GM21528 (cell line): Measurements from ENCODE around the gene OSBPL2.

ENCODE experiments used
- ATAC-seq: cut with Tn5 transposase; IDR thresholded peaks from one replicate; pipeline ENCODE4 v1.9.1; 2021; ENCODE audit warnings: mild to moderate bottlenecking, moderate library complexity; ENCODE audit not compliant: unreplicated experiment, low FRiP score

The OSBPL2 gene

DNA sequence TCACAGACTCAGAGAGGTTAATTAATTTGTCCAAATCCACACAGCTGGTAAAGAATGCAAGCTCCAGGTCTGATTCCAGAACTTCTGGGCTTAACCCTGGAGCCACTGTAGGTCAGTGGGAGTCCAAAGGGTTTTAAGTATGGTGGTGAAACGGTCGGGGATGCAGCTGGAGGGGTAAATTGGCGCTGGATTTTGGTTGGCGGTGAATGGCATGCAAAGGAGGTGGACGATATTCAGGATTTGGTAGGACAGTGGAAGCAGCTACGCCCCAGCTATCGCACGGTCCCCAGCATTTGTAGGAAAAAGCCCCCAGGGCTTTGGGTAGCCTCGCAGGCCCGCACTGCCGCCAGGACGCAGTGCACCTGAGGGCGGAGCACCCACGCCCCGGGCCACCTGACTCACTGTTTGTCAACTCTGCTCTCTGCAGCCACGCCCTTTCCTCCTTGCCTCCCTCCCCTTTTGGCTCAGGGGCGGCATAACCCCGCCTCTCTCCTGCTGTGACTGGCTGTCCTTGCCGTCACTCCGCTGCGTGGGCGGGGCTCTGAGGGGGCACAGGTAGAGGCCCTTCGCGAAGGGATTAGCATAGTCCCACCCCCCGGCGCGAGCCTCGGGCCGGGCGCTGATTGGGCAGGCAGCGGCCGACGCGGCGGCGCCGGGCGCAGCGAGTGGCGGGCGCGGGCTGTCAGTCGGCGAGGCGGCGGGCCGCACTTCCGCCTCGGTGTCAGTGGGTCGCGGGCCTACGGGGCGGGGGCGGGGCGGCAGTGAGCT, at the start of gene OSBPL2:
Gene OSBPL2 (plus strand): TSS at position 721 of the 768 bp plus-strand sequence. CDS start 17,664 bp downstream, outside the sequence.
- ATAC-seq: peak; percentile 96

DNA sequence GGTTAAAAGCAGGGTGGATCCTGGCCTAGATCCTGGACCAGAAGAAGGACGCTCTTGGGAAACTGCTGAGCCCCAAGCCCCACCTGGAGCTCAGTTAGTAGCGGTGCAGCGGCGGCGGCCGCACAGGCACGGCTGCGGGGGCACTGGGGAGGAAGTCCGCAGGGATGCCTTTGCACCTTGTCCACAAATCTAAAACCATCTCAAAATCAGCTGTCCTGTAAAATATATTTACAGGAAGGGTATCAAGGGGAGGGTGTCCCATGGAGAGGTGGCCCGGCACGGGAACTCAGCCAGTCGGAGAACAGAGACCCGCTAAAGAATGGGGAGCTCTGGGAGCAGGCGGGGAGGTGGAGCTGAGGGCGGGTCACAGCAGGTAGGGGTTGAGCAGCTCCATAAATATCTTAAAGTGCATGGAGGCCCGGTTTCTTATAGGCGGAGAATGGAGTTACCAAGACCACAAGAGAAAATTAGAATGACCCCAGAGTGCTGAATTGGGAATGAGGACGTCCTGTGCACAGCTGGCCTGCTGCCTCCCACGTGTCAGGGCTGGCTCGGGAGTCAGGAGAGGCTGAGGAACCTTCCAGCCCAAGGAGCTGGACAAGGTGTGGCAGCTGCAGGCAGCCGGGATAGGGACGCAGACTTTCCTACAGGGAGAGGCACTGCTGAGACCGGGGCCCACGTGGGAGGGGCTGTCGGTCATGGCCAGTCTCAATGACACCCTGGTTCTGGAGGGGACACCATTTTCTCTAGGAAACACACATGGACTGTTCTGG, 47.5 kb upstream of the OSBPL2 start:
- no peak for ATAC-seq

DNA sequence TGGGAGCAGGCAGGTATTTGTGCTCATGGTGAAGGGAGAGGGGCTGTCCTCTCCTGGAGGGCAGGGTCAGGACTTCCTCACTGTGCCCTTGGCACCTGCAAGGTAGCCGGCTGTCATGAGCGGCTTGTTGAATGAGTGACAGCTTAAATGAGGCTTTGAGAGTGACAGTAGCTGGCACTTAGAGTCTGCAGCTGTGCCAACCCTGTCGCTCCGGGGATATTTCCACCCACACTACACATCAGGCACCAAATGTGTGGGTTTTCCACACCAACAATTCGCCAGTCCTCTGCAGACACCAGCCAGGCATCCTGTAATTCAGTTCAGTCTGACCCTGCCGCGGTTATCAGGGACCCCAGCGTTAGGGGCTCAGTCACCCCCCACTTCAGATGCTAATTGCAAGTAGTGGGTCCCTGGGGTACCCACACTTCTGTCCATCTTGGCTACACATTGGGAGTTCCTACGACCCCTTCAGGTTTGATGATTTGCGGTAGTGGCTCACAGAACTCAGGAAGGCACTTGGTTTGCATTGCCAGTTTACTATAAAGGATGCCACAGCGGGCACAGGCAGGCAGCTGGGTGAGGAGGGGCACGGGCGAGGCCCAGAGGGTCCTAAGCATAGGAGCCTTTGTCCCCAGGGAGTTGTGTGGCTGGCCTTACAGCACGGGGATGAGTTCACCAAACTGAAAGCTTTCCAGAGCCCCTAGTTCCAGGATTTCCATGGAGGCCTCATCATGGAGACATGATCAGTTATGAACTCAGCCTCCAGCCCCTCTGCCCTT, 46.4 kb upstream of the OSBPL2 start:
- no peak for ATAC-seq

DNA sequence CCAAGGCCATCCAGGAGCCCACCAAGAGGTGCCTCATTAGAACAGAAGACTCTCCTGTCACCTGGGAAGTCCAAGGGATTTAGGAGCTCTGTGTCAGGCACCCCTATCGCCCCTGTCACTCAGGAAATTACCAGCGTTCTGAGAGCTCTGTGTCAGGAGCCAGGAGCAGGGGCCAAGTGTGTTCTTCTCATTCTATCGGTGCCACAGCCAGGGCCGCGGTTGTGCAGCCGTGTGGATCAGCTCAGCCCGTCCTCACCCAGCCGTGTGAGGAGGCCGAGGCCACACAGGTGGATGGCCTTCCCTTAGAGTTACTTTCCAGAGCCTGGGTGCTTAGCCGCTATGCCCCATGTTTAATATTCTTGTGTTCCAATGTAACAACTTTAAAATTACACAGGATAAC, 45.7 kb upstream of the OSBPL2 start:
- ATAC-seq: no peak

DNA sequence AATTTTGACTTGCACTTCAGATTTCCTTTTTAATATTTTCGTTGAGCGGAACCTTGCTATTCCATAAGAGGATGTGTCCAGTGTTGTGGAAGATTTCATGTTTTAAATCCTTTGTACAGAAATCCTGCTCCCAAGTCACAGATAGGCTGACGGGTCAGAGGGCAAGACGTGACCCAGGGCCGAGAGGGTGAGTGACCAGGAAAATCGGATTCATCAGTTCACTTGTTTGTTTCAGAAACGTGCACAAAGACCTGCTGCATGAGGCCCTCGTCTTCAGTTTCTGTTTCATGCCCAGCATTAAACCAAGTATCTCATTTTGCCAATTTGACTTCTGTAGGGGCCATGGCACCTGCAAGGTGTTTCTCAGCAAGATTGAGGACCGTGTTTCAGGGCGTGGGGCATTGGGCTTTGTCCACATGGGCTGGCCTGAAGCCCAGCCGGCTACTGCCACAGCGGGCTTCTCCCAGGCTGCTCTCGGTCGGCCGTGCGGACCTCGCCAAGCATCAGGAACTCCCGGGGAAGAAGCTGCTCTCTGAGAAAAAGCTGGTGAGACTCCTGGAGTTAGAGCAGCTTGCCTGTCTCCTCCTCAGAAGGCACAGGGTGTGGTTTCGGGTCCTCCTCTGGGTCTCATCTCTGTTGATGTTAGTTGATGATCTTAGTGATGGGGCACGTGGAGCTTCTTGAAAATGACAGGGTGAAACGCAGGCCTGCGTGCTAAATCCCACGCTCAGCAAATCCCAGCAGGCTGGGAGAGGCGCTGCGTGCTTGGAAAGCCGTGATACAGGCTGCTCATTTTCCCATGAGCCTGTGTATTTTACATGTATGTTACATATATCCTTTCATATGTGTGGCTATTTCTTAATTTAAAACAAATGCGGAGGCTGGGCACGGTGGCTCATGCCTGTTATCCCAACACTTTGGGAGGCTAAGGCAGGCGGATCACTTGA, 45.0 kb upstream of the OSBPL2 start:
- ATAC-seq: no peak

DNA sequence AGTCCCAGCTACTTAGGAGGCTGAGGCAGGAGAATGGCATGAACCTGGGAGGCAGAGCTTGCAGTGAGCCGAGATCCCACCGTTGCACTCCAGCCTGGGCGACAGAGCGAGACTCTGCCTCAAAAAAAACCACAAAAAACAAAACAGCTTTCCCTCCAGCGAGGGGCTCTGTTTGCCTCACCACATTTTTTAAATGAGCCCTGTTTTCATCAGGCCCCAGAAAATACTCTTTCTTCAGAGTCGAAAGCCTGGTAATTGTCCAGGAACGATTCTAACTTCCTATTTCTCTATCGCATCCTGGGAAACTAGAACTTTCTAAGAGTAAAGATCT, 43.3 kb upstream of the OSBPL2 start:
- no peak for ATAC-seq

DNA sequence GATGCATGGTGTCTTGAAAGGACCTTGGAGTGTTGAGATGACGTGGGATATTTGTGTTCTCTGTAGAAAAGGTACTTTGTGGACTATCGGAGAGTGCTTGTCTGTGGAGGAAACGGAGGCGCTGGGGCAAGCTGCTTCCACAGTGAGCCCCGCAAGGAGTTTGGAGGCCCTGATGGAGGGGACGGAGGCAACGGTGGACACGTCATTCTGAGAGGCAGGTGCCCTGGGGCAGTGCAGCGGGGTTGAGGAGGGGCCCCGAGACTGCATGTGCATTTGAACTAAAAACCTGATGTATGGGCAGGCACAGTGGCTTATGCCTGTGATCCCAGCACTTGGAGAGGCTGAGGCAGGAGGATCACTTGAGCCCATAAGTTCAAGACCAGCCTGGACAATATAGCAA, 42.6 kb upstream of the OSBPL2 start:
- ATAC-seq: no peak

DNA sequence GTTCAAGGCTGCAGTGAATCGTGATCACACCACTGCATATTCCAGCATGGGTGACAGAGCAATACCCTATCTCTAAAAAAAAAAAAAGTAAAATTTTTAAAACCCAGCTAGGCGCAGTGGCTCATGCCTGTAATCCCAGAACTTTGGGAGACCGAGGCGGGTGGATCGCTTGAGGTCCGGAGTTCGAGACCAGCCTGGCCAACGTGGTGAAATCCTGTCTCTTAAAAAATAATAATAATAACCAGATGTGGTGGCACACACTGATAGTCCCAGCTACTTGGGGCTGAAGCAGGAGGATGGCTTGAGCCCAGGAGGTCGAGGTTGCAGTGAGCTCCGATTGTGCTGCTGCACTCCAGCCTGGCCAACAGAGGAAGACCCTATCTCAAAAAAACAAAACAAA, 42.0 kb upstream of the OSBPL2 start:
- ATAC-seq: no peak

DNA sequence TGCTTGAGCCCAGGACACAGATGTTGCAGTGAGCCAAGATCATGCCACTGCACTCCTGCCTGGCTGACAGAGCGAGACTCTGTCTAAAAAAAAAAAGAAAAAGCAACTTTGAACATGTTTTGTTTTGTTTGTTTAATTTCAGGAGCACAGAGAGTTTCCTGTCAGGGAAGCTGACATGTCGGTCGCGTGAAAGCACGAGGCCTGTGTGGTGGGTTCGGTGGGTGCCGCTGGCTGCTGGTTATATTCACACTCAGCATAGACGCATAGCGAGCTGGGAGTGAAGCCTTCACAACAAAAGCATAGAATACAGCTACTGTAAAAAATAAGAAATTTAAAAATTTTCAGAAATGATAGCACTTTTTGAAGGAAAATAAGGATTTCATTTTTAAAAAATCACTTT, 41.0 kb upstream of the OSBPL2 start:
- ATAC-seq: no peak

DNA sequence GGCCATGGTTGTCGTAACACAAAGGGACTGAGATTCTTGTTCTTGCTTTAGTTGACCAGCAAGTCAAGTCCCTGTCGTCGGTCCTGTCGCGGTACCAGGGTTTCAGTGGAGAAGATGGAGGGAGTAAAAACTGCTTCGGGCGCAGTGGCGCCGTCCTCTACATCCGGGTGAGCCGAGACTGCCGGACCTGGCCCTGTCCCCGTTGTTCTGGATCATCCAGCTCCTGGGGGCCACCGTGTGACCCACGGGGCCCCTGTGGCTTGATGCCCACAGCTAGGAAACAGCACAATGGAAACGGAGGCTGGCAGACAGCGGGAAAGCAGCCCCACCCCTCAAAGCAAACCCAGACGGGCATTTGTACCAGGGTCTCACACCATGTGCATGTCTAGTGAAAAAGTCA, 40.5 kb upstream of the OSBPL2 start:
- no peak for ATAC-seq

DNA sequence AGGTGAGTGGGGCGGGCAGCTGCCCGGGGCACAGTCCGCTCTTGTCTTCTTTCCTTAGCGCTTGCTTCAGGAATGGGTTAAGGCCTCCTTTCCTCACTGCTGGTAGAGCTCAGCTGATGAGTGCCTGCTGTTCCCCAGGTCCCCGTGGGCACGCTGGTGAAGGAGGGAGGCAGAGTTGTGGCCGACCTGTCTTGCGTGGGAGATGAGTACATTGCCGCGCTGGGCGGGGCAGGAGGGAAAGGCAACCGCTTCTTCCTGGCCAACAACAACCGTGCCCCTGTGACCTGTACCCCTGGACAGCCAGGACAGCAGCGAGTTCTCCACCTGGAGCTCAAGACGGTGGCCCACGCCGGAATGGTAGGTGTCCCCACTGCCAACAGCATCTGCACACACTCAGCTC, 39.8 kb upstream of the OSBPL2 start:
- no peak for ATAC-seq

DNA sequence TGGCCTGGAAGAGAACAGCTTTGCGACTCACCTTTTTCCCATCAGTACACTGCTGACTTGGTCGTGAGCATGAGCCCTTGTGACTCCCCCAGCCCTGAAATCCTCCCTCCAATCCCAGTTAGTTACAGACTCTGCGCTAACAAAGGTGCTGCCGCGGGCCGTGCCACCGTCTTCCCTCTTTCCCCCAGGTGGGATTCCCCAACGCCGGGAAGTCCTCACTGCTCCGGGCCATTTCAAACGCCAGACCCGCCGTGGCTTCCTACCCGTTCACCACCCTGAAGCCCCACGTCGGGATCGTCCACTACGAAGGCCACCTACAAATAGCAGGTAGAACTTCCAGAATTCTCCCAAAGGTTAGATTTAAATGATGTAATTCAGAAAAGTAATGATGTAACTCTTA, 39.4 kb upstream of the OSBPL2 start:
- no peak for ATAC-seq

DNA sequence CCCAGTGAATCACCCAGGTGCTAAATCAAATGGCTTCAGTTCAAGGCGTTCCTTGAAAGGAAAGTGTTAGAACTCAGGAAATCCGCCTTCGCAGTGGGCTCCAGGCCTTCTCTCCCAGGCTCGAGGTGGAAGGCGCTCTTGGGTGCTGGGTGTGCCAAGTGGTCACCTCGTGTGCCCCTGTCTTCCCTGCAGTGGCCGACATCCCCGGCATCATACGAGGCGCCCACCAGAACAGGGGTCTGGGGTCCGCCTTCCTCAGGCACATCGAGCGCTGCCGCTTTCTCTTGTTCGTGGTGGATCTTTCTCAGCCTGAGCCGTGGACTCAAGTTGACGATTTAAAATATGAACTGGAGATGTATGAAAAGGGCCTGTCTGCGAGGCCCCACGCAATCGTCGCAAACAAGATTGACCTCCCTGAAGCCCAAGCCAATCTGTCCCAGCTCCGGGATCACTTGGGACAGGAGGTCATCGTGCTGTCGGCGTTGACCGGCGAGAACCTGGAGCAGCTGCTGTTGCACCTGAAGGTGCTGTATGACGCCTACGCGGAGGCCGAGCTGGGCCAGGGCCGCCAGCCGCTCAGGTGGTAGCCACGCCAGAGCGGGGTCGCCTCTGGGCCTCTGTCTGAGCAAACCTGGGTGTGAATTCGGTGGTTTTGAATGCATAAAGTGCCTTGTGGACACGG, 37.7 kb upstream of the OSBPL2 start:
- no peak for ATAC-seq

DNA sequence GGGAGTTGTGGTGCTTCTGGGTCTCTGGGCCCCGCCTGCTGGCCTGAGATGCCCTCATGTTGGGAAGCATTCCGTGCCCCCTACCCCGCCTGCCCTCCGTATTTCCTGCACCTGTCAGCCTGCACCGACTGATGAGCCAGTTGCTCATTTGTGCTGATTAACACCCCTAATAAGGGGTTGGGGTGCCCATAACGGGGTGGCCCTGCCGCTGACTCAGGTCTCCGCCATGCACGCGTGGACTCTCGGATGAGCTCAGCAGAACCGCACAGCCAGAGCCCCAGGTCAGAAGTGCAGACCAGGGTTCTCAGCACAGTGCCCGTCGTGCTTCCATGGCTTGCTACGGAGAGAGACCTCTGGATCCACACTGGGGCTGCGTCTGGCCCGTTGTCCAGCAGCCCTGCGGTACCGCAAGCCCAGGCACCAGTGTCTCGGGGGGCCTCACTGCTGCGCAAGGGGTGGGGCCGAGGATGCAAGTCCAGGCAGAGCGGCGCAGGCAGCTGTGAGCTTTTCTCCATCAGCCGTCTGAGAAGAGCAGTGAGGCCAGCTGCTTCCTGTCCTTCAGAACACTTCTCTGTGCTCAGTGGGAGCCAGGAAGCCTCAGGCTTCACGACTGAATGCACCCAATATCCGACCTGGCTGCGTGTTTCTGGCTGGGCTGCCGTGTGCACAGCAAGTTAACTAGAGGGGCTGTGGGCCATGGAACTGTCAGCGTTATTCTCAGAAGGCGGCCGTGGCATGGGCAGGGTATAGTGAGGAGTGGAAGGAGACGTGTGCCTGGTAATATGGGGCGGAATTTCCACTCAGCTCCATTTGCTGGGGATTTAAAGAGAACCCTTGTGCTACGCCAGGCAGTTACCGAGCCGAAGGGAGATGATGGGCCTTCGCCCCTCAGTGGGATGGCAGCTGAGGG, 36.9 kb upstream of the OSBPL2 start:
- ATAC-seq: no peak

DNA sequence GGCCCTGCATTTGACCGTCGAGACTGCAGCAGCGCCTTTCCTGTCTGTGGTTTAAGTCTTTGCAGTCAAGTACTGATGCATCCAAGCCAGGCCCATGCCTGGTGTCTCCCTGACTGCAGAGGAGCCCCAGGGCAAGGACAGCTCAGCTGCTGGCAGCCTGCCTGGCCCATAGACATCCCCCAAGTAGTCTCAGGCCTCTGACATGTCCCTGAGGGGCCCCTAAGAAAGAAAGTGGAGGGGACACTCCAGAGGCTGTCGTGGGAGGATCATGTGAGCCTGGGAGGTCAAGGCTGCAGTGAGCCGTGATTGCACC, 36.3 kb upstream of the OSBPL2 start:
- ATAC-seq: no peak

DNA sequence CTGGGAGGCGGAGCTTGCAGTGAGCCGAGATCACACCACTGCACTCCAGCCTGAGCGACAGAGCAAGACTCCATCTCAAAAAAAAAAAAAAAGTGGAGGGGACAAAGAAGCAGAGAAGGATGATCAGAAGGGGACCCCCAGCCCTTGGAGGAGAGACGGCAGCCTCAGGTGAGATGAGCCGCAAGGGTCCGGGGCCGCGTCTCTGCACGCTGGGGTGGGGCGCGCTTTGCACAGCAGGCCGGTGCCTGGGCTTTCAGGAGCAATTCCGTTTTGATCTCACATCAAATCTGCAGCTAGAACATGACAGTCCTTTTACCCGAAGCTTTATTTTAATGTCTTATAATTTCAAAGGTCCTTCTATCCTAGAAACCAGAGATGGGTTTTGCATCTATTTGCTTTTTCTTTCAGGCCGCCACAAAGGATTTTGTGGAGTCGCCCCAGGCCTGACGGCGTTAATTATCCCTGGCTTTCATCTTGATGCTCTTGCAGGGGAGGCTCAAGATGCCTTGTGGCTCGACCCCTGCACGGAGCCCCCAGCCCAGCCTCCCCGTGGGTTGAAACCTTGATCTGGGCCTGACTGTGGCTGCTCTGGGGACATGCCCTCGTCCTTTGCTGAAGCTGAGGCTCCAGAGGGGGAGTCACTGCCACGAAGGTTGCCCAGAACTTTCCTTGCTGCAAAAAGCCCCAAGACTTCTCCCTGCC, 35.5 kb upstream of the OSBPL2 start:
- no peak for ATAC-seq

DNA sequence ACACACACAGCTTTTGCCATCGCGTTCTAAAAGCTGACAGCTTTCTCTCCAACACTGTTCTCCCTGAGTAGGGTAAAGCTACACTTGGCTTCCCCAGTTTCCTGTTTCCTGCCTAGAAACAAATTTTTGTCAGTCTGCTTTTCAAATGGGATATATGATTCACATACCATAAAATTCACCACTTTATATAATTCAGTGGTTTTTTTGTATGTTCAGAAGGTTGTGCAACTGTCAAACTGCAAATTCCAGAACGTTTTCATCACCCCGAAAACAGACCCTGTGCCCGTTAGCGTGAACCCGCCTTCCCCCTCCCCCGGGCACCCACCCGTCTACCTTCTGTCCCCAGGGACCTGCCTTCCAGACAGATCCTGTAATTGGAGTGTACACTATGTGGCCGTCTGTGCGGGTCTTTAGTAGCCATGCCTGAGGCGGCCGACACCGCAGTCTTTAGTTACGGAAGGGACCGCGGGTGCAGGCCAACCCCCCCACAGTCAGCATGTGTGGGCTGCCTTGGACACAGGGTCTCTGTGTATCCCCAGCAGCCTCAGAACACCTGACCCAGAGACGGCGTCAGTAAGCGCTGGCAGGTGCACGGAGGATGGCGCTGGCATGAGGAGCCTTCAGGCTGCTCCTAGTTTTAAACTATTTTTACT, 34.8 kb upstream of the OSBPL2 start:
- no peak for ATAC-seq
